DND-41 (cell line): ENCODE results near the gene IMPG1.

ENCODE experiments used
- EZH2 ChIP-seq: IDR thresholded peaks from 3 replicates; pipeline ENCODE4 v1.6.1; 2012; ENCODE audit warnings: borderline replicate concordance, low read depth, mild to moderate bottlenecking, moderate library complexity, low read length, inconsistent platforms; ENCODE audit not compliant: severe bottlenecking
- TF ChIP-seq, protein P1 (sequence below): IDR thresholded peaks from 2 replicates; pipeline ENCODE4 v1.5.1; 2012; ENCODE audit warnings: borderline replicate concordance, low read length, moderate library complexity, mild to moderate bottlenecking; ENCODE audit not compliant: poor library complexity, severe bottlenecking; ENCODE audit errors: extremely low read depth

DNA sequence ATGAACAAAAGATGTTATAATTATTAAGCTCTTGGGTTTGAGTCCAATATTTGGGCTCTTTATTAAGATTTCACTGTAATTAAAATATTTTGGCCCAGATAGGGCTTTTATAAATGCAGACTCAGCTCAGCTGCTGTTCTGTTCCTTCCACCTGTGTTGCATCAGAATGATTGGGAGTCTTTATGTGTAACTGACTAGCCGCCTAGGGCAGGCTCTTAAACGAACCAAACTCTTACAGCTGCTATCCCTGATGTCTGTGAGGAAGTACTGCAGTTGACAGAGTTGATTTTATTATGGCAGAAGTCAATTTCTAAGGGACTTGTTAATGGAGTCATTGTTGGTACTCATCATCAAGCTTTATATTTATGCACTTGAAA lies 178.7 kb downstream of the IMPG1 start:
- TF ChIP-seq, protein P1, sequence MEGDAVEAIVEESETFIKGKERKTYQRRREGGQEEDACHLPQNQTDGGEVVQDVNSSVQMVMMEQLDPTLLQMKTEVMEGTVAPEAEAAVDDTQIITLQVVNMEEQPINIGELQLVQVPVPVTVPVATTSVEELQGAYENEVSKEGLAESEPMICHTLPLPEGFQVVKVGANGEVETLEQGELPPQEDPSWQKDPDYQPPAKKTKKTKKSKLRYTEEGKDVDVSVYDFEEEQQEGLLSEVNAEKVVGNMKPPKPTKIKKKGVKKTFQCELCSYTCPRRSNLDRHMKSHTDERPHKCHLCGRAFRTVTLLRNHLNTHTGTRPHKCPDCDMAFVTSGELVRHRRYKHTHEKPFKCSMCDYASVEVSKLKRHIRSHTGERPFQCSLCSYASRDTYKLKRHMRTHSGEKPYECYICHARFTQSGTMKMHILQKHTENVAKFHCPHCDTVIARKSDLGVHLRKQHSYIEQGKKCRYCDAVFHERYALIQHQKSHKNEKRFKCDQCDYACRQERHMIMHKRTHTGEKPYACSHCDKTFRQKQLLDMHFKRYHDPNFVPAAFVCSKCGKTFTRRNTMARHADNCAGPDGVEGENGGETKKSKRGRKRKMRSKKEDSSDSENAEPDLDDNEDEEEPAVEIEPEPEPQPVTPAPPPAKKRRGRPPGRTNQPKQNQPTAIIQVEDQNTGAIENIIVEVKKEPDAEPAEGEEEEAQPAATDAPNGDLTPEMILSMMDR, result no peak
- no peak for TF ChIP-seq EZH2
